Activated CD4-positive, alpha-beta T cell treated with anti-CD3 and anti-CD28 coated beads, Interleukin-2, amount 50 U/mL, for 4 hours (primary cell): ENCODE data around the gene FOXN3.
A peak's percentile ranks its signal among the peaks of the same experiment; 100 is the strongest.
"Not testable (repeated sequence)": the region's sequence is repeated elsewhere in the genome, so short reads cannot be mapped to it uniquely, and the experiment has no call there.

Experiments
- DNase-seq, 2 experiments: peaks; one replicate each; pipeline ENCODE4 v3.0.0-alpha.2; 2020

FOXN3 gene

DNA sequence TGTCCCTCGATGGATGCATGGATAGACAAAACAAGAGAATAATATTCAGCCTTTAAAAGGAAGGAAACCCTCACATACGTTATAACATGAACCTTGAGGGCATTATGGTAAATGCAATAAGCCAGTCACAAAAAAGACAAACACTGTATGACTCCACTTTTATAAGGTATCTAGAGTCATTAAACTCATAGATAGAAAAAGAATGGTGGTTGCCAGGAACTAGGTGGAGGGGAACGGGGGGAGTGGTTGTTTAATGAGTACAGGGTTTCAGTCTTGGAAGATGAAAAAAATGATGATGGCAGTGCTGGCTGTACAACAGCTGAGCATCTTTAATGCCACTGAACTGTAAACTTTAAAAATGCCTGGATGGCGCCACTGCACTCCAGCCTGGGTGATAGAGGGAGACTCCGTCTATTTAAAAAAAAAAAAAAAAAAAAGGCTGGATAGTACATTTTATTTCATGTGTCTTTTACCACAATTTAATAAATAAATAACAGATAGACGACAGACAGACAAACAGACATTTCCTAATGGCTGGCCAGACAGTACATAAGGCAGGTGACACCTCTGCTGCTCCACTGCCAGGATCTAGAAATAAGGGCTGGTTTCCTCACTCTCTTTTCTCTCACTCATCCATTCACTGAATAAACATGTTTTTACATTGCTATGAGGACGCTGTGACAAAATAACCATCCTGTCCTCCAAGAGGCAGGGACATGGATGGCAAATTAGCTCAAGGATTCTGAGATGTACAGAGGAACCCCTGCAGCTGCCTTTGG, 118.8 kb downstream of the FOXN3 start:
- DNase-seq: no peak

- no peak for DNase-seq
These were observed 120.7 kb downstream of the FOXN3 start for GRCh38 chr14:89296281-89296745.

- no peak for DNase-seq
These were observed 122.2 kb downstream of the FOXN3 start for GRCh38 chr14:89294872-89295271.

GRCh38 chr14:89294469-89294868, 122.6 kb downstream of the FOXN3 start:
- not testable (repeated sequence) for DNase-seq

GRCh38 chr14:89294060-89294459, 123.0 kb downstream of the FOXN3 start:
- DNase-seq: no peak

DNA sequence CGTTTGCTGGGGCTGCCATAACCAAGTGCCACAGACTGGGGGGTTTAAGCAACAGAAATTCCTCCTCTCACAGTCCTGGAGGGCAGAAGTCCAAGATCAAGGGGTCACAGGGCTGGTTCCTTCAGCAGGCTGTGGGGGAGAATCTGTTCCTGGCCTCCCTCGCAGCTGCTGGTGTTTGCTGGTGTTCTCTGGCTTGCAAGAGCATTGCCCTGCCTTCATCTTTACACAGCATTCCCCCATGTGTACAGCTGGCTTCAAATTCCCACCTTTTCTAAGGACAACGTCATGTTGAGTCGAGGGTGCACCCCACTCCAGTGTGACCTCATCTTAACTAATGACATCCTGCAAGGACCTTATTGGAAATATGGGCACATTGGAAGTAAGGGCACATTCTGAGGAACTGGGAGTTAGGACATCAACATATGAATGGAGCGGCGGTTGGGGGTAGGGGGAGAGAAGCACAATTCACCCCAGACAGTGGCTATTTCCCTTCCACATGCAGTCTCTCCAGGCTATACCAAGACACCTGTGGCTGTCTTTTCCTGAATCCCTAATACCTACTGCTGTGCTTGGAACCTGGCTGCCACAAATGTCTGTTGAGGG, 123.6 kb downstream of the FOXN3 start:
- no peak for DNase-seq

DNA sequence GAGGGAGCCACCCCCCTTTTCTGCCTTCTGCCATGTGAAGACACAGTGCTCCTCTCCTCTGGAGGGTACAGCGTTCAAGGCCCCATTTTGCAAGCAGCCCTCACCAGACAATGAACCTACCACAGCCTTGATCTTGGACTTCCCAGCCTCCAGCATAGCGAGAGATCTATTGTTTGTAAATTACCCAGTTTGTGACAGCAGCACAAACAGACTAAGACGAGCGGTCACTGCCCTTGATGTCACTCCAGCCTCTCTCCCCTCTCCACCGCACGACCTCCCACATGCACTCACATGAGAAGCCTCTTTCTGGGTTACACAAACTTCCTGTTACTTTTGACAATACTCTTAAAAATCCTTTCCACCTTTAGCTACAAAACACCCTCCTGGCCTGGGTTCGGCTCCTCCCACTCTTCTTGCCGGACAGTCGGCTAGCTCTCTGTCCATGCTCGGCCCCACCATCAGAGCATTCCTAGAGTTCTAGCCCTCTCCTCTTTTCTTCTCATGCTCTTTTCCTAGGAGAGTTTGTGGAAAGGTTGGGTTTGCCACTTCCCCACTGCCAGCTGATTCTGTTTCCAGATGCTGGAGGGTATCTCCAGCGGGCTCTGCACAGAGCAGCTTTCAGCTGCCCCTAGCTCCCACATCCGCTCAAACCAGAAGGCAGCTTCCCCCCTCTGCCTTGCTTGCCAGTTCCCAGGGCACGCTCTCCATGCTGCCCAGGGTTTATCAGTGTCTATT, 124.3 kb downstream of the FOXN3 start:
- no peak for DNase-seq

DNA sequence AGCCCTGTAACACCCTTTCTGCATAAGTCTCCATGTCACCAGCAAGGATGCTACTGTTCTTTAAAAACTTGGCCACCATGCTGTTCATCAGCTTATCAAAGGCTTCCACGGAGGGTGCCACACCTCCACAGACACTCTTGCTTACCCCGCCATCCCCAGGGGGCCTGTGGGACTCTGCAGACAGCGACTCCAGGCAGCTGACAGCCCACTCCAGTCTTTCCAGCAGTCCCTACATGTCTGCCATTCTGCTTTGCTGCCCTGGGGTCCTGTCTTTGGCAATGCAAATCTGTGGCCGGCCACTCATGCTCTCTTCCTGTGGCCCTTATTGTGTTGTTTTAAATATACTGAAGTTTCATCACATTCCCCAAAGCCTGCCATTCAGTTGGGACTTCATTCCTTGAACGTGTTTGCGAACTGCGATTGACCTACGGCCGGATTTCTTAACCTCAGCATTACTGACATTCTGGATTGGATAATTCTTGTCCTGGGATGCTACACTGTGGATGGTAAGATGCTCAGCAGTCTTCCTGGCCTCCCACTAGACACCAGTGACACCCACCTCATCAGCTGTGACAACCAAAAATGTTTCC, 125.6 kb downstream of the FOXN3 start:
- DNase-seq: no peak

GRCh38 chr14:89290813-89291212, 126.2 kb downstream of the FOXN3 start:
- no peak for DNase-seq

DNA sequence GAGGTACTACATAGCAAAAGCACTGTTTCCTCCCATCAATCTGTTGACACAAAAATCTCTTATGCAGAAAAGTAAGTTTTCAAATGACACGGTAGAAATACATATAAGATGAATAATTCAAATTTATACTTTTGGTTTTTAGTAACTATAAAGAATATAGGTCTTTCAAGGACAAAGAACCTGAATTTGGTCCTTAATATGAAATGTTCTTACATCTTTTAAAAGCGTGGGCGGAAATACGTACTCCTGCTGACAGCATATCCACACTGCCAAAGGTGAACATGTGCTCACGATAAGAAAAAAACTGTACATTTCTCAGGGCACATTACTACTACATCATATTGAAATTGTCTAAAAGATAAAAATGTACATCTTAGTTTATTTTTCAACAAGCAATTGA, 127.6 kb downstream of the FOXN3 start:
- no peak for DNase-seq

DNA sequence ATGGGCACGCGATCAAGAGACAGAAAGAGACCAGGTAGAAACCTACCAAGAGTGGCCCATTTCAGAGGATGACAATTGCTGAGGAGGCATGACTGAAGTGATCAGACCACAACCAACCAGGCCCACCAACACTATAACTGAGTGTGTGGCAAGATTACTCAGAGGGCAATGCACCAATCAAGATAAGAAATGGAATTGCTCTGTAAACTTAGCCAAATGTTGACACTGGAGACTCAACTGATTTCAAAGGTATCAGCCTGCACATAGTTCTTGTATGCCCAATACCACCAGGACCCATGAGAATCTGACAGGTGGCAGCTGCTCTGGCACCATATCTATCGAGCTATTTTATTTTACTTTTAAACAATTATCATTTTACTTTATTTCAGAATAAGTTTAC, 128.9 kb downstream of the FOXN3 start:
- no peak for DNase-seq

DNA sequence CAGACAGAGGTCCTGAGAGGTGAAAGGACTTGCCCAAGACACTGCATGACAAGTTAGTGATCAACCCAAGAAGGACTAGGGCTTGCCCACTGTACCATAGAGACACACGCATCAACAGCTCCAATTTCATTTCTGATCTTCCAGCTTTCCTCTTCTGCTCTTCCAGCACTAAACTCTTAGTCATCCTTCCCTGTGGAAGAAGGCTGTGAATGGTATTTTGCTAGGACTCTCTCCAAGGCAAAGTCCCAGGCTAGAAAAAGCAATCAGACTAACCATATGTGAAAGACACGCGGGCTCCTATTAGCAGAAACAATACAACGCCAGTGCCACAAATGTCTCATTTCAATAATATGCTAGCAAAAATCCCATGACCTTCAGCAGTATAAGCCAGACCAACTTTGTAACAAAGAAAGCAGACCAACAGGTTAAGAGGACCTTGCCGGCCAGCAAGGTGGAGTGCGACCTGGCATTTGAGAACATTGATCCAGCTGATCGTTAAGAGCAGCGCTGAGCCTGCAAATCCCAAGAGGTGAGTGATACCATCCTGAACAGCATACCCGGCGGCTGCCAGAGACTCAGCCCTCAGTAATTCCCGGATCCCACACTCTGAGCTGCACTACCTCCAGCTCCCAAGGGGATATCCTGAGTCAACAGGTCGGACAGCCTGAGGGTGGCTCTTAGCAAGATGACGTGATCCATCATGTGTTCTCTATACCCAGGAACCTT, 132.5 kb downstream of the FOXN3 start:
- DNase-seq: no peak

DNA sequence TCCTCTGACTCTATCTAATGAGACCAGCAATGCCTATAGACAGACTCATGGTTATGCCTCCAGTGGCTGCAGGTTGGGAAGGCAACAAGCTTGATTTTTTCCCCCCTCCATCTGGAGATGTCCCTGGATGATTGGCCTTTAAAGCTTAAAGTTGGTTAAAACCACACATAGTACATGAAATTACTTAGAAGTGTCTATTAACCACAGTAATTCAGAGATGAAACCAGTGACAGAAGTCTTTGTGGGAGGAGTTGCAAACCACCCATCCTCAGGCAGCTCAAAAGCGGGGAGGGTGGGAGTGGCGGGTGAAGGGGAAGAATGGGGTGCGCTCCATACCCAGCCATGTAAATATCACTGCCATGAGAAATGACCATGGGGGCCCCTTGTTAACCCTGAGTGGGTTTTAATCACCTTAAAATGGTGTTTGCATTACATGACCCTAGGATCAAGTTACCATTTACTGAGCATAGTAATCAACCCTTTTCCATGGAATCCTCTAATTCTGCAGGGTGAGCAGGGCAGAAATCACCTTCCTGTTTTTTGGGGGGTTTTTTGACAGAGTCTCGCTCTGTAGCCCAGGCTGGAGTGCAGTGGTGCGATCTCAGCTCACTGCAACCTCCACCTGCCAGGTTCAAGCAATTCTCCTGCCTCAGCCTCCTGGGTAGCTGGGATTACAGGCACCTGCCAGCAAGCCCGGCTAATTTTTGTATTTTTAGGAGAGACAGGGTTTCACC, 133.5 kb downstream of the FOXN3 start:
- no peak for DNase-seq

DNA sequence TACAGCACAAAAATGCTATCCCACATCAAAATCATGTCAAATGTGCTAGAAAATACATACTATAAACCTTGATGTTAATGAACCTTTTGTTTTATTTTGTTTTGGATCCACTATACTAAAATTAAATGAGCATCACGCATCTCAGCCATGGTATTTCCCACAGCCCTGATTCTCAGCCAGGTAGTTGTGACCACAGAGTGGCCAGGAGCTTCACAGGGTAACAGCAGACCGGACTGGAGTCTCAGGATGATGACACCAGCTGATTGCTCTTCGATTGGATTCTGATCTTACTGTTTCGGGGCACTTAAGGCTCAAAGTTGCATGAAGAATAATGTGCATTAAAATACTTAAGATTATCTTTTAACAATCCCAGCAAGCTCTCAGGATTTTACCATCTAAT, 134.8 kb downstream of the FOXN3 start:
- DNase-seq: no peak

GRCh38 chr14:89280600-89280999, 136.4 kb downstream of the FOXN3 start:
- no peak for DNase-seq

DNA sequence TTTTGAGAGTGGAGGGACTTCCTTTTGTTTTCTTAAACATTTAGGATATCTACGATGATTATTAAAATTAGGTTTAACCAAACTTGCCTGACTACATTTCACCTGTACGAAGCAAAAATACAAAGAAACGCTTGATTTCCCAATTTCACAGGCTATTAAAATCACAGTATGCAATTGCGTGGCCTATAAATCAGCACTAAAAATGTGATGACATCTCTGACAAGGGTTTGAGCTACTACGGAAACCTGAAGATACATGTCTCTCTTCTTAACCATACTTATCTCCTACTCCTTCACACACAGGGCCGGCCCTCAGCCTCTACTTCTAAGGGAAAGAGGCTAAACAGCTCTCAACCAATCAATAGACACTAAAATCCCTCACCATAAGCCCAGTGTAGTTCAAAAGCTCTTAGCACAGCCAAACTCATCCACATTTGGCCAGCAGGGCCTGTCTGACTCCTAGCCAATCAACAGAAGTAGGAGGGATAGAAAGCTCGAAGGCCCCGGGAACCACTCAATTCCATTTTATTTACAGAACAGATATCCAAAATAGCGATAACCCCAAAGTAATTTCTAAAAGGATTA, 137.3 kb downstream of the FOXN3 start:
- DNase-seq: no peak

- no peak for DNase-seq
These were observed 139.8 kb downstream of the FOXN3 start for GRCh38 chr14:89277203-89277602.

DNA sequence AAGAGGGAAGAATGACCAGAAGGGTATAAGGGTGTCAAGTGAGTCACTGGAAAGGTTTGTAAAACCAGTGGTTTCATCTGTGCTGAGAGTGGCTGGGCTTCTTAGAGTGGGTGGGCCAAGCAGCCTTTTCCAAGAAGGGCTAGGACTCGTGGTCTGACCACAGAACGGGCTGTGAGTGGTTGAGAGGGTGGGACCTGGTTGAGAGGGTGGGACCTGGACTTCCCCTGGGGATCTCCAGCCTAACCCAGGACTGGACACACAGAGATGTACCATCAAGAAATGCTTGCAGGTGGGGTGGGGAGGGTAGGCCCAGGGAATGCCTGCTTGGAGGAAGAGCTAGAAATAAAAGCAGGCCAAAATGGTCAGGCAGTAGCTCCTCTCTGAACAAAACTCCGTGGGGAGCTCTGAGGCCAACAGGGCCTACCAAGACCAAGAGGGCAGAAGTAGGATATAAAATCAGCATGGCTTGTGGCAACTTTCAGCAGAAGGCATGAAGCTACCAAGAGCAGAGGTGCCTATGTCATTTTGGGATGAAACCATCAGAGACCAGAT, 140.5 kb downstream of the FOXN3 start:
- DNase-seq: peak in 1 of 2 experiments; percentile 7

DNA sequence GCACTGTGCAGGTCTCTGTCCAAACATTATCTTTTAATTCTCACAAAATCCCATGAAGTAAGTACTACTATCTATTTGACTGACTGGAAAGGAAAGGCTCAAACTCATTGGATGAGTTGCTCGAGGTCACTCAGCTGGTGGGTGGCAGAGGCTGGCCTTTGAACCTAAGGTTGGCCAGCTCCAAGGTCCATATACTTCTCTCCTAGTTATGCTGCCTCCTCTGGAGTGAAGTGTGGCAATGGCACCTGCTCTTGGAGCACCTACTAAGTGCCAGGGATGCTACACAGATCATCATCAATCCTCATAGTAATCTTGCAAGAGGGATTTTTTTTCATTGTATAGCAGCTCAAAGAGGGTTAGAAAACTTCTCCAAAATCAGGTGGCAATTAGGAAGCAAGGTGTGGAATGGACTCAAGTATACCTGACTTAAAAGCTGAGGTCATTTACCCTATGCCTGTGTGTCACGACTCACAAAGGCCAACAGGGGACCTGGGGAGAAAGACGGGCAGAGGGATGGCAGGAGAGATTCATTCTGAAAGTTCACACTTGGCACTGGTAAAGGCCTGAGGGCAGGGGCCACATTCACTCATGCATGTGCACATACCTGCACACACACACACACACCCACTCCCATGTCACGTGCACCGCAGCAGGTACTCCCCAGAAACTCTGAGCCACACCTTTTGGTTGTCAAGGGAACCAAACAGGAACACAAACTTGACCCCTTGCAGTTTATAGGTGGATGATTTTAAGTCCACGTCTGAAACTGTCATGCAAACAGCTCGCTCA, 146.4 kb downstream of the FOXN3 start:
- no peak for DNase-seq

DNA sequence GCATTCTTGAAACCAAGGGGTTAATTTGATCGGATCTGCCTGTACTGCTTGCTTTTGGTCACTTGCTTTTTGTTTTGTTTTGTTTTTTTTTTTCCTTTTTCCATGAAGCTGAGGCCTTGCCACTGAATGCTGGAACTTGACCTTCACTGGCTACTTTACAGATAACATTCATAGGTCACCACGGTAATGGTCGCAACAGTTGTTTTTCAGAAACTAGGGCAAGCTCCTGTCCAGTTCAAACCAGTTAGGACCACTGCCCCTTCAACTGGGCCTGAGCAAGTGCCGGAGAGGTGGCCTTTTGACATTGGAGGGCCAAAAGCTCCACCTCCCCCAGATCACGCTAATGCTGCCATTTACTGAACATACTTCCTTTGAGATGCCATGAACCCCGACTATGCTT, 147.6 kb downstream of the FOXN3 start:
- no peak for DNase-seq

DNA sequence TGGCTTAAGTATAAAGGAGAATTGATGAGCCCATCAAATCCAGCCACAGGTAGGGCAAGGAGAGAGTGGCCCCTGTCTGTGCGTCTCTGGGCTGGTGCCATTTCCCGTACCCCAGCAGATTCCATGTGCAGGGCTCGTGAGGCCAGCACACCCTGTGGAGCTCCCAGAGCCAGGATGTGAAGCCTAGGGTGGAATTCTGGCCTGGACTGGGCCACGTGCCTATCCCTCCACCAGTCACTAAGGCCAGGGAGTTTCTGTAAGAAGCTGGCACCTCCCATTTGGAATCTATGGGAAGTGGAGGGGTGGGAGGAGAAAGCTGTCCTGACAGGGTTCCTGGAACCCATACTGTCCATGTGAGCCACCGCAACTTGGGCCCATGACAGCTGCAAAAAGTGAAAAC, 148.5 kb downstream of the FOXN3 start:
- DNase-seq: no peak
